Kidney epithelial cell (primary cell): Measurements from ENCODE around the gene TPK1. TPM values are rescaled to one million over a fixed set of nuclear protein-coding genes. Genes with fewer than 3 reads are reported as not detected.
"Not testable (repeated sequence)": the region's sequence is repeated elsewhere in the genome, so short reads cannot be mapped to it uniquely, and the experiment has no call there.

Source experiments
- DNase-seq: peaks from one replicate; pipeline ENCODE4 v3.0.0-alpha.2; 2010; ENCODE audit warnings: low read depth
- H3K27me3 ChIP-seq: 2 replicates; pipeline ENCODE4 v1.6.0; 2011; ENCODE audit warnings: low read length; ENCODE audit not compliant: control insufficient read depth, insufficient read depth
- H3K36me3 ChIP-seq: 2 replicates; pipeline ENCODE4 v1.5.1; 2011; ENCODE audit warnings: low read length; ENCODE audit not compliant: control insufficient read depth, insufficient read depth
- H3K4me3 ChIP-seq: 2 replicates; pipeline ENCODE4 v1.5.1; 2011; ENCODE audit warnings: low read depth, mild to moderate bottlenecking, control low read depth, low read length
- total RNA-seq: library from RNA; depleted of rRNA; stranded (reverse); fragments of >200 nt; gene quantifications from 2 replicates; pipeline ENCODE4 v1.2.3, GENCODE V29; 2015
- TF ChIP-seq, protein P1 (sequence below): IDR thresholded peaks from 2 replicates; pipeline ENCODE4 v1.5.1; 2011; ENCODE audit warnings: mild to moderate bottlenecking, moderate library complexity, low read length, control low read depth, inconsistent platforms; ENCODE audit not compliant: insufficient read depth, poor library complexity, severe bottlenecking

TPK1 gene
- total RNA-seq, 1 donor from 2014 or later: 3.8 TPM

DNA sequence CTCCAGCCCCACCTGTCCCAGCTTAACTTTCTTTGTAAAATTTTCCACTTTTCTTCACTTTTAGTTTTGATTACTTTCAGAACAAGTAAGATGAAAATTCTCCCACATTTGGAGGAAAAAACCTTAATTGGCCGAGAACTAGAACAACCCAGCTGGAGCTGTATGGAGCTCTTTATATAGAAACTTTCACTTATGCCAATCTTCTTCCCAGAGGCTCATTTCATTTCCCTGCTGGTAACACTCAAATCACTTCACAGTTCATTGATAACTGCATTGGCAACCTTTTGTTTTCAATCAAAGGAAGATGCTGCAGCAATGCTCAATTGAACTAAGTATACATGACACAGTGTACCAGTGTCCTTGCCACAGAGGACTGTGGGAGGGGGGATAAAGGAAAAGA lies 256.2 kb downstream of the TPK1 start:
- Histone ChIP-seq H3K27me3 (no peaks in the 10 kb centered on the region), H3K36me3 (no peaks in the 10 kb centered on the region), H3K4me3 (no peak overlapping the region)
- DNase-seq: no peak
- TF ChIP-seq, protein P1, sequence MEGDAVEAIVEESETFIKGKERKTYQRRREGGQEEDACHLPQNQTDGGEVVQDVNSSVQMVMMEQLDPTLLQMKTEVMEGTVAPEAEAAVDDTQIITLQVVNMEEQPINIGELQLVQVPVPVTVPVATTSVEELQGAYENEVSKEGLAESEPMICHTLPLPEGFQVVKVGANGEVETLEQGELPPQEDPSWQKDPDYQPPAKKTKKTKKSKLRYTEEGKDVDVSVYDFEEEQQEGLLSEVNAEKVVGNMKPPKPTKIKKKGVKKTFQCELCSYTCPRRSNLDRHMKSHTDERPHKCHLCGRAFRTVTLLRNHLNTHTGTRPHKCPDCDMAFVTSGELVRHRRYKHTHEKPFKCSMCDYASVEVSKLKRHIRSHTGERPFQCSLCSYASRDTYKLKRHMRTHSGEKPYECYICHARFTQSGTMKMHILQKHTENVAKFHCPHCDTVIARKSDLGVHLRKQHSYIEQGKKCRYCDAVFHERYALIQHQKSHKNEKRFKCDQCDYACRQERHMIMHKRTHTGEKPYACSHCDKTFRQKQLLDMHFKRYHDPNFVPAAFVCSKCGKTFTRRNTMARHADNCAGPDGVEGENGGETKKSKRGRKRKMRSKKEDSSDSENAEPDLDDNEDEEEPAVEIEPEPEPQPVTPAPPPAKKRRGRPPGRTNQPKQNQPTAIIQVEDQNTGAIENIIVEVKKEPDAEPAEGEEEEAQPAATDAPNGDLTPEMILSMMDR: no peak

DNA sequence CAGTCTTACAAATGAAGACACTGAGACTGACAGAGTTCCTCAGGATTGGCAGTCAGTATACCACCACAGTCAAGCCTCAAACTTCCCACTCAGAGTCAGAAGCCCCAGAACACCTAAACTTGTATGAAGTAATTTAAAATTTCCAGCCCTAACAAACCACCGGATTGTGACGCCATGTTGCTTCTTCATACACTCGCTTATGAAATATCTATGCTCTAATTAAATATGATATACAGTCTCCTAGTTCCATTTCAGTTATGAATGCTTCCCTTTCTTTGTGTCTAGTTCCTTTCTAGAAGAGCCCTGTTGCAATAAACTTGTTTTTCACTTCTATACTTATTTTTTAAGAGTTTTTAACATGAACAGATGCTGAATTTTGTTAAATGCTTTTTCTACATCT lies 260.4 kb downstream of the TPK1 start:
- Histone ChIP-seq H3K4me3 (no peak overlapping the region), H3K36me3 (no peaks in the 10 kb centered on the region), H3K27me3 (no peaks in the 10 kb centered on the region)
- TF ChIP-seq, protein P1: no peak
- DNase-seq: no peak

DNA sequence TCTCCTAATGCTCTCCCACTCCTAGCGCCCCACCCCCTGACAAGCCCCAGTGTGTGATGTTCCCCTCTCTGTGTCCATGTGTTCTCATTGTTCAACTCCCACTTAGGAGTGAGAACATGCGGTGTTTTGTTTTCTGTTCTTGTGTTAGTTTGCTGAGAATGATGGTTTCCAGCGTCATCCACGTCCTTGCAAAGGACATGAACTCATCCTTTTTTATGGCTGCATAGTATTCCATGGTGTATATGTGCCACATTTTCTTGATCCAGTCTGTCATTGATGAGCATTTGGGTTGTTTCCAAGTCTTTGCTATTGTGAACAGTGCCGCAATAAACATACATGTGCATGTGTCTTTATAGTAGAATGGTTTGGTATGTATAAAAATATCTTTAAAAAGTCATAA lies 261.1 kb downstream of the TPK1 start:
- H3K4me3 ChIP-seq, H3K36me3 ChIP-seq, H3K27me3 ChIP-seq, DNase-seq: not testable (repeated sequence)

GRCh38 chr7:144568233-144568632 lies 267.6 kb downstream of the TPK1 start:
- no peak overlapping the region for H3K4me3 ChIP-seq
- no peaks in the 10 kb centered on the region for H3K36me3 ChIP-seq
- no peak for DNase-seq
- H3K27me3 ChIP-seq: no peaks in the 10 kb centered on the region
- TF ChIP-seq, protein P1: no peak

DNA sequence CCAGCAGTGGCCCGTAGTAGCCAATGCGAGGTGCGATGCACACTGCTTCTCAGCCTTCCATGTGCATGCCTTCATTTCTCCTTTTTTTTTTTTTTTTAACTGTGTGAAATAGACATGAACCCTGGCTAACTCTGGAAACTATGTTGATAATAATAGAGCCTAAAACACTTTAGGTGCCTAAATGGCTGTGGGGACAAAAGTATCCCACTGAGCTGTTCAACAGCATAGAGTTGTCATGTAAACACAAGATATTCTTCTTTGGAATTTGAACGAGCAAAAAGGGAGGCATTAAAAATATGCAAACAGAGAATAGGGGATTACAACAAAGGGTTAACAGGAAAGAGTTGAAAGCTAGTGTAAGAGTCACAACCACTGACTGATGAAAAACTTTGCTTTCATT lies 270.3 kb downstream of the TPK1 start:
- H3K27me3 ChIP-seq: no peaks in the 10 kb centered on the region
- no peak for DNase-seq
- TF ChIP-seq, protein P1: no peak
- no peak overlapping the region for H3K4me3 ChIP-seq
- H3K36me3 ChIP-seq: no peaks in the 10 kb centered on the region

GRCh38 chr7:144549861-144550260 lies 286.0 kb downstream of the TPK1 start:
- Histone ChIP-seq H3K4me3 (no peak overlapping the region), H3K36me3 (no peaks in the 10 kb centered on the region), H3K27me3 (no peaks in the 10 kb centered on the region)
- no peak for DNase-seq
- TF ChIP-seq, protein P1: no peak

DNA sequence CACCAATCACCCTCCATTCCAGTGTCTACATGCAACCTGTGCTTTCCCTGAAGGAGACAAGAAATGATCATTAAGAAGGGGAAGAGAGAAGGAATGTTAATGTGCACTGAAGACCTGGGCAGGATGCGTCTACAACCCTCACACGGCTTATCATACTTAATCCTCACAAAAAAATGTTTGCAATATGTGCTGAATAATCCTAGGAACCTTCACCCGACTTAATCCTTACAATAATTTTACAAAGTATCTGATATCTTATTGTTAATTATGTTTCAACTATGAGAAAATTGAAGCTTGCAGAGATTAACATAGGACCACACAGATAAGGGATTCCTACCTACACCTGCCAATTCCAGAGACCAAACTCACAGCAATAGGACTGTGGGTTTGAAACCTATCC lies 287.3 kb downstream of the TPK1 start:
- H3K36me3 ChIP-seq: no peaks in the 10 kb centered on the region
- DNase-seq: no peak
- TF ChIP-seq, protein P1: no peak
- H3K27me3 ChIP-seq: no peaks in the 10 kb centered on the region
- H3K4me3 ChIP-seq: no peak overlapping the region
